Psoas muscle (tissue), 8 donors: ENCODE data around the gene GP1BB. TPM values are rescaled to one million over a fixed set of nuclear protein-coding genes. Genes with fewer than 3 reads are reported as not detected.

Experiments used
- ATAC-seq, 4 donors: fragments of 200-7000 bp; cut with Tn5 transposase; one replicate each; pipeline ENCODE4 v1.9.1; 2020; ENCODE audit warnings: moderate library complexity in 3 of 4, mild to moderate bottlenecking in 2 of 4
- DNase-seq, 2 donors: peaks; one replicate each; pipeline ENCODE4 v3.0.0-alpha.2; 2020
- H3K27ac ChIP-seq: fragments of 200-600 bp; one replicate; pipeline ENCODE4 v1.8.0; 2022
- H3K27me3 ChIP-seq, 3 donors: fragments of 200-600 bp in 1 of 3; one replicate each; pipeline versions ENCODE4 v1.6.1 to v1.8.0; 2013 to 2022; ENCODE audit warnings: low read length in 2 of 3, mild to moderate bottlenecking in 2 of 3, moderate library complexity in 1 of 3; ENCODE audit not compliant: insufficient read depth in 3 of 3
- H3K36me3 ChIP-seq, 2 donors: fragments of 200-600 bp in 1 of 2; one replicate each; pipeline versions ENCODE4 v1.6.1 to v1.8.0; 2013 to 2022; ENCODE audit warnings: low read depth in 1 of 2, mild to moderate bottlenecking in 1 of 2, moderate library complexity in 1 of 2; ENCODE audit not compliant: insufficient read depth in 1 of 2
- H3K4me1 ChIP-seq: fragments of 200-600 bp; one replicate; pipeline ENCODE4 v1.8.0; 2022
- H3K4me3 ChIP-seq: fragments of 200-600 bp; one replicate; pipeline ENCODE4 v1.8.0; 2022; ENCODE audit warnings: mild to moderate bottlenecking
- H3K9me3 ChIP-seq: fragments of 200-600 bp; one replicate; pipeline ENCODE4 v1.8.0; 2022
- WGBS, 3 donors: extraction: QIAGEN DNeasy Blood & Tissue Kit; methylation state at CpG; one replicate each; pipeline versions ENCODE4 v1.1.6 to v1.1.7; 2013; 5-methylcytosine and 5-hydroxymethylcytosine counted together
- intact Hi-C, 2 donors: fragments of 100-400 bp; cut with DNase I; formaldehyde crosslinking; loops; one replicate each; pipeline versions ENCODE4 v1.11.0 to v1.14.2; 2022
- polyA plus RNA-seq, 3 donors: library from polyadenylated mRNA; stranded (reverse); fragments of 200-250 nt; gene quantifications; one replicate each; pipeline ENCODE4 v1.2.3, GENCODE V29; 2013
- total RNA-seq, 4 donors: library from RNA; stranded (reverse); fragmentation: NEBNext Ultra II Directional in 2 of 4; extraction: Animal tissue kit (Norgen Biotek cat#: 25700) in 2 of 4; gene quantifications; one replicate each; pipeline versions ENCODE4 v1.2.1 to v1.2.4, GENCODE V29; 2021 to 2023
- TF ChIP-seq, protein P1 (sequence below): fragments of 200-600 bp; IDR thresholded peaks from one replicate; pipeline ENCODE4 v1.8.0; 2022; ENCODE audit warnings: antibody characterized with exemption
- donor health status: healthy with polysubstance abuse.
- donor health status: DM: no; HTN: no; CAD: no; lungs with moderate emphysema.
- donor health status: Bipolar disorder and iron deficiency.
- donor health status: healthy.
- donor health status: DM: yes; HTN: yes; CAD: no.
- donor health status: DM: no; HTN: no; CAD: no.
- donor health status: DM: no; HTN: no; CAD: no.
- donor health status: DM: yes; HTN: yes; CAD: no.

GP1BB gene
- total and polyA plus RNA-seq, 7 donors, result 0.14 to 1.8 (median 0.58) TPM; not detected in 3

DNA sequence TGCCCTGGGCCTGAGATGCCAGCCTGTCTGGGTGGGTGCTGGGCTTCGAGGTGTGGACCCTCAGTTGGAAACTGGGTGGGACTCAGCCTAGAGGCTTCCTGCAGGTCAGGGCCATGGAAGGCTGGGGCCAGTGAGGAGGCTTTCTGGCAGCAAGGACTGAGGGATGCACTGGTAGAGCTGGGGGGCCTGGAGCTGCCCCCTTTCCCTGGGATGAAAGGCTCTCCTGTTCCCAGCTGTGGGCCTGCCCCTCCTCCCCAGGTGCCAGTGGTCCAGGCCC lies 6.6 kb upstream of the GP1BB start:
- Histone ChIP-seq H3K4me3 (no peak overlapping the region), H3K36me3 (no peaks in the 10 kb centered on the region), H3K27me3 (peaks cover 0 to 9% (median 5%) of the 10 kb centered on the region in 3 donors), H3K27ac (no peak overlapping the region), H3K4me1 (peaks cover 8% of the 10 kb centered on the region), H3K9me3 (no peaks in the 10 kb centered on the region)
- TF ChIP-seq, protein P1, sequence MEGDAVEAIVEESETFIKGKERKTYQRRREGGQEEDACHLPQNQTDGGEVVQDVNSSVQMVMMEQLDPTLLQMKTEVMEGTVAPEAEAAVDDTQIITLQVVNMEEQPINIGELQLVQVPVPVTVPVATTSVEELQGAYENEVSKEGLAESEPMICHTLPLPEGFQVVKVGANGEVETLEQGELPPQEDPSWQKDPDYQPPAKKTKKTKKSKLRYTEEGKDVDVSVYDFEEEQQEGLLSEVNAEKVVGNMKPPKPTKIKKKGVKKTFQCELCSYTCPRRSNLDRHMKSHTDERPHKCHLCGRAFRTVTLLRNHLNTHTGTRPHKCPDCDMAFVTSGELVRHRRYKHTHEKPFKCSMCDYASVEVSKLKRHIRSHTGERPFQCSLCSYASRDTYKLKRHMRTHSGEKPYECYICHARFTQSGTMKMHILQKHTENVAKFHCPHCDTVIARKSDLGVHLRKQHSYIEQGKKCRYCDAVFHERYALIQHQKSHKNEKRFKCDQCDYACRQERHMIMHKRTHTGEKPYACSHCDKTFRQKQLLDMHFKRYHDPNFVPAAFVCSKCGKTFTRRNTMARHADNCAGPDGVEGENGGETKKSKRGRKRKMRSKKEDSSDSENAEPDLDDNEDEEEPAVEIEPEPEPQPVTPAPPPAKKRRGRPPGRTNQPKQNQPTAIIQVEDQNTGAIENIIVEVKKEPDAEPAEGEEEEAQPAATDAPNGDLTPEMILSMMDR, result no peak
- peak in 1 of 2 donors; percentile 14 for DNase-seq
- 94 to 100% (median 94%) methylated on average over 1 of the region's 1 CpG for WGBS, 3 donors
- intact Hi-C loops, result loop anchor here in 1 of 2 donors (1.0 kb wide), 1 partner anchor 37 kb away; no protein-coding TSS in a partner anchor
- no peak for ATAC-seq

GRCh38 chr22:19717181-19717580 lies 6.2 kb upstream of the GP1BB start:
- DNase-seq (peak in 1 of 2 donors; percentile 18), ATAC-seq (peak in 1 of 4 donors; percentile 7)
- H3K4me1 ChIP-seq, result peaks cover 8% of the 10 kb centered on the region
- no peak overlapping the region for H3K27ac ChIP-seq
- H3K9me3 ChIP-seq, result no peaks in the 10 kb centered on the region
- TF ChIP-seq, protein P1, result no peak
- no peak overlapping the region for H3K4me3 ChIP-seq
- peaks cover 0 to 14% (median 5%) of the 10 kb centered on the region in 3 donors for H3K27me3 ChIP-seq
- no peaks in the 10 kb centered on the region for H3K36me3 ChIP-seq
- WGBS, 3 donors, result 81 to 85% (median 84%) methylated on average over 7 to 9 of the region's 9 CpGs
- intact Hi-C loops, result no loop called here

DNA sequence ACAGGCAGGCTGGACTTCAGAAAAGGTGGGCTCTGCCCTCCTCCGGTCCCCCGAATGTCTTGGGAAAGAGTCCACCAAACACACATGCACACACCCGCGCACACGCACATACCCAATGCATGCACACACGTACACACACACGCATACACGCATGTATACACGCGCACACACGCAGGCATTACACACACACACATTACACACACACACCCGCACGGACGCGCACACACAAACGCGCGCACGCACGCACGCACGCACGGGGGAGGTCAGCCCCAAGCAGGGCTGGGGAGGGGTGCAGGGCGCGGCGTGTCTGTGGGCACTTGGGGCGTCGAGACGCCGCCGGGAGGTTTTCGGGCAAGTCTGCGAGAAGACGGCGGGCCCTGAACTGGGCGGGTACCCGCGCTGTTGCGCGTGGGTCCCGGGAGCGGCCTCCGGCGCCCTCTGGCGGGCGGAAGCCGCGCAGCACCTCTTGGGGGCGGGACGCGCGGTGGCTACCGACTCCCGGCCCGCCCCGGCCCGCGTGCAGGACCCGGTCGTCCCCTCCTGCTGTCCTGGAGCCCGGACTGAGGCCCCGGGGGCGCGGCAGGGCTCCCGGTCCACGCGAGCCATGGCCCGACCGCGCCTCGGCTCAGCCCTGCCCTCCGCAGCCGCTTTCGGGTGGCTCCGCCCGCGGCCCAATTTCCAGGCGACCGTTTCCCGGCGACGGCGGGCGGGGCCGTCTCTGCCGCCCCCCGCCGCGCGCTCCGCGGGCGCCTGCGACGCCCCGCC lies 5.5 kb upstream of the GP1BB start:
- TF ChIP-seq, protein P1, result peak; percentile 99
- WGBS, 3 donors, result 5 to 18% (median 10%) methylated on average over 36 to 96 of the region's 96 CpGs
- no peaks in the 10 kb centered on the region for H3K9me3 ChIP-seq
- peaks cover 8% of the 10 kb centered on the region for H3K4me1 ChIP-seq
- DNase-seq (peak; percentile 84 to 88), ATAC-seq (peak; percentile 84 to 92 (median 88))
- H3K27ac ChIP-seq, result no peak overlapping the region
- H3K4me3 ChIP-seq, result peak overlapping the region; percentile 67
- intact Hi-C loops, result loop anchor here in 1 of 2 donors (2.0 kb wide), 1 partner anchor 39 kb away; no protein-coding TSS in a partner anchor
- H3K36me3 ChIP-seq, result no peaks in the 10 kb centered on the region
- H3K27me3 ChIP-seq, result peaks cover 0 to 21% (median 6%) of the 10 kb centered on the region in 3 donors

DNA sequence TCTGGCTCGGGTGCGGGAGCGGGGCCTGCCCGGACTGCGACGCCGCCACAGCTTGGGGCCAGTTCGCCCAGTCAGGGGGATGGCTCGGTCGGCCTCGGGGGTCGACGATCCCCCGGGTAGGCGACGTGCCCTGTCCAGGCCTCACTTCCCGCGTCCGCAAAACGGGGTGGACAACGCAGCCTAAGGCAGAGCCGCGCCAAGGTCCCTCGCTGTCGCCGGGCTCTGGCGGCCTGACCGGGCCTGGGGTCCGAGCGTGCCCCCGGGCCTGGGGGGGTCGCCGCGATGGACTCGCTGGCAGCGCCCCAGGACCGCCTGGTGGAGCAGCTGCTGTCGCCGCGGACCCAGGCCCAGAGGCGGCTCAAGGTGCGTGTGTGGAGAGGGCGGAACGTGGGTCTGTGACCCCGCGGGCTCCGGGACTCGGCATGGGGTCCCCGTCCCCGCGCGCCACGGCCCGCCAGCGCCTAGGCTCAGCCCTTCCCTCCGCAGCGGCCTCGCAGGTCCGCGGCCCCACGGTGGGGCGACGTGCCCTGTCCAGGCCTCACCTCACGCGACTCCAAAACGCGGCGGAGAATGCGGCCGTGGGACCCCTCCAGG lies 4.8 kb upstream of the GP1BB start:
- Histone ChIP-seq H3K27ac (no peak overlapping the region), H3K4me3 (peak overlapping the region; percentile 67), H3K4me1 (peaks cover 8% of the 10 kb centered on the region), H3K36me3 (no peaks in the 10 kb centered on the region), H3K27me3 (peaks cover 0 to 26% (median 10%) of the 10 kb centered on the region in 3 donors), H3K9me3 (no peaks in the 10 kb centered on the region)
- TF ChIP-seq, protein P1, result no peak
- DNase-seq, result no peak
- ATAC-seq, result peak in 2 of 4 donors; percentile 2 to 9
- WGBS, 3 donors, result 1% methylated on average over 39 to 70 of the region's 70 CpGs
- intact Hi-C loops, result loop anchor here in 1 of 2 donors (2.0 kb wide), 1 partner anchor 40 kb away; no protein-coding TSS in a partner anchor
